COLO668 (cell line): ENCODE data around the gene ARFGAP3.
A peak's percentile ranks its signal among the peaks of the same experiment; 100 is the strongest.

ENCODE experiments used
- DNase-seq: peaks from one replicate; lab custom pipeline; 2025; ENCODE audit not compliant: unreplicated experiment; lab: John Stamatoyannopoulos, UW

ARFGAP3 gene

DNA sequence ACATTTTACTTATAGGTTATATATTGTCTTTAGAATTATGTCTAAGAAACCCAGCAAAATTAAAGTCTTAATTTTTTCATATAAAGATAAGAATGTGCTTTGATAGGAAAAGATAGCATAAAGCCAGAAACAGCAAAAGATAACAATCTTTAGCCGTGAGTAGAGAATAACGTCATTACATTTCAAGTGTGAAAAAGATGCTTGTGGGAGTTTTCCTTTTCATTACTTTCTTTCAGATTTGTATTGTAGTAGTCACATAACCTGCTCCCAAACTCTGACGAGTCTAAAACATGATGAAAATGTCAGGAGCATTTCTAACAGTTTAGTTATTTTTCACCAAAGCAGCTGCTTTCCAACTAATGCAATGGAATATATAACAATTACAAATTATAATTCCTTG is 31.3 kb downstream of the ARFGAP3 start:
- DNase-seq: no peak

DNA sequence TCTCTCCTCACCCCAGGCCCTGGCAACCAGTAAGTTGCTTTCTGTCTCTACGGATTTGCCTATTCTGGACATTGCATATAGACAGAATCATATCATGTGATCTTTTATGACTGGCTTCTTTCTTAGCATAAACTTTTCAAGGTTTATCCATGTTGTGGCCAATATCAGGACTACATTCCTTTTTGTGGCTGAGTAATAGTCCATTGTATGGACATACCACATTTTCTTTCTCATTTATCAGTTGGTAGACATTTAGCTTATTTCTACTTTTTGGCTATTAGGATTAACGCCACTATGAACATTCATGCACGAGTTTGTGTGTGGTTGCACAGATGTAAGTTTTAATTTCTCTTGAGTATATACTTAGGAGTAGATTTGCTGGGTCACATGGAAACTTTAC is 35.7 kb downstream of the ARFGAP3 start:
- no peak for DNase-seq

DNA sequence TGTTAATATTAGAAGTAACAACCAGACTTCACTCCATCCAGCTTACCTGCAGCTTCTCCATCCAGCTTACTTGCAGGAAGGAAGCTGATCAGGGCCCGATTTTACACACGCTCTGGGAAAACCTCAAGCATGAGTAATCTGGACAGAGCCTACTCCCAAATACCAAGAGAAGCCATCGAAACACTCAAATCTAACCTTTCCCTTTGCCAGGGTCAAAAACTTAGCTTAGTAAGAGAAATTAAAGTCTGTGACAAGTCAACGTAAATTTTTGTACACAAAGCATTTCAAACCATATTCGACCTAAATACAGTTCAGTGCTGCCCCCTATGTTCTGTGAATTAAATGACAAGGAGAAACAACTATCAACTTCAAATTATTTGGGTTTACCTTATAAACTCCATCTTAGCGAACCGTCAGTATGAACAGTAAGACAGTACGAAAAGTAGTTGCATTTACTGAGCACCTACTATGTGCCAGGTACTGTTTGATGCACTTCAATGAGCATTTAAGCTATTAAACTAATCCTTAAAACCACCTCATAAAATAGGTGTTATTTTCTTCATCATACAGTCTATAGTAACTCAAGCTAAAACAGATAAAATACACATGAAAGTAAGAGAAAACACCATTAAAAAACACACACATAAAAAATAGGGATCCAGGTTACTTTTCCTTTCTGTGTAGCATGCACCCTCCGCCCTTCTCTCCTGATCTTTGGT is 36.9 kb downstream of the ARFGAP3 start:
- no peak for DNase-seq

DNA sequence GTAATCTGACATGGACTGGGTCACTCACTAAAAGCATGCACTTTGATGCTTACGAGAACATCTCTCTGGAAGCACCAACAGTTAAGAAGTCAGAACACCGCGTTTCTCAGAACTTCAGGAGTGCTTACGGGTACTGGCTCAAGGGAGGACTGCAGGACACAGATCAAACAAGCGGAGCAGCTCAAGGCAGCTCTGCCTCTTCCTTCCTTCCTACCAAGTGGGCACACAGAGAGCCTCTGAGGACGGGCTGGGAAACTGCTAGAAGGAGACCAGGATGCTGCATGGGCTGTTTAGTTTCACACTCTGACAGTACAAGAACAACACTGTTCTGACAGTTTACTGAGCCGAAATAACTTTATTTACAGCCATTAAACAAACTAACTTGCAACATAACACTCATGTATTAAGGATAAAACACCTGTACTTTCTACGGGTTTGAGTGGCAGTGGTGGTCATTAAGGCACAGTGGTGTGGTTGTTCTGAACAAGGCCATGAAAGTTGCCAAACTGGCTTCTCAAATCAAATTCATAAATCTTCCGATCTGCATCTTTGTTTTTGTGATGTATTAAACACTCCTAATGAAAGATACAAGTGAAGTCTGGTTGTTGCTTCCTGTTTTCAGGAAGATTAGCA is 37.5 kb downstream of the ARFGAP3 start:
- DNase-seq: no peak

- DNase-seq: no peak
Observed at GRCh38 chr22:42817556-42817955, 39.5 kb downstream of the ARFGAP3 start.

DNA sequence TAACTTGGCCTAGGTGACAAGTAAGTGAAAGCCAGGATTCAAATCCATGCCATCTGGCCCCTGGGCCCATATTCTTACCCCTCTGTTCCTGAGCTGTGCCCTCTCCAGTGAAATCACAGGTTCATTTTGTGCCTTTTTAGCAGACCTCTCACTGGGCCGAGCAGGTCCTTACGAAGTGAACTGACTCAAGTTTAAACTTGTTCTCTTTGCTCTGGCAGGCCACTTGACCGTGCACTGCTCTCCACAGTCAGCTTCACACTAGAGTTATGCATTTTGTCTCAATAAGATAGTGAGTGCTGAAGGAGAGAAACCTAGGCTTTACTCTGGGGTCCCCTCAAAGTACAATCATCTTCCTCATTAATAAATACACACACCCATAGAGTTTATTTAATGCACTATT is 40.7 kb downstream of the ARFGAP3 start:
- DNase-seq: no peak

DNA sequence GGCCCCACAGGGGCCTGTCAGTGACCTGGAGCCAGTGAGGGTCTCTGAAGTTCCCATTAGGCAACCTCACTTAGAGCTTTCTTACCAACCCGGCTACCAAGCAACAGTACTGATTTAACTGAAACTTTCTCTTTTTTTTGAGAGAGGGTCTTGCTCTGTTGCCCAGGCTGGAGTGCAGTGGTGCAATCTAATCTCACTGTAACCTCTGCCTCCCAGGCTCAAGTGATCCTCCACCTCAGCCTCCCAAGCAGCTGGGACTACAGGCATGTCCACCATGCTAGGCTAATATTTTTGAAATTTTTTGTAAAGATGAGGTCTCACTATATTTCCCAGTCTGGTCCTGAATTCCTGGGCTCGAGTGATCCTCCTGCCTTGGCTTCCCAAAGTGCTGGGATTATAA is 42.5 kb downstream of the ARFGAP3 start:
- DNase-seq: no peak

DNA sequence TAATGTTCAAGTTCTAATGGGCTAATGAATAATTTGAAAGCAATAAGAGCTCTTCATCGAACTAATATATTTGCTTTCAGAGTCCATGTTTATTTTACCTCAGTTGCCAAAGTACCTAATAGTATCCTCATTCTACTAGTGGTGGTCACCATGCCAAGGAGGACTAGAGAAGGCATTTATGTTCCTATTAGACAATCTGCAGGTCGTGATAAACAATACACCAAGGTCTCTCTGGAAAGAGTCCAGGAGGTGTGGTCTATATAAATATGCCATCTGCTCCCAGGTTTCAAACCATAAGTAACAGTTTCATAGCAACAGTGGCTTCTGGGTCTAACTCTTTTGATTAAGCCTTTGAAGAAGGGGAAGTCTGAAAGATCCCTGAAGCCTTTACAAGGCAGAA is 42.9 kb downstream of the ARFGAP3 start:
- DNase-seq: peak; percentile 12

DNA sequence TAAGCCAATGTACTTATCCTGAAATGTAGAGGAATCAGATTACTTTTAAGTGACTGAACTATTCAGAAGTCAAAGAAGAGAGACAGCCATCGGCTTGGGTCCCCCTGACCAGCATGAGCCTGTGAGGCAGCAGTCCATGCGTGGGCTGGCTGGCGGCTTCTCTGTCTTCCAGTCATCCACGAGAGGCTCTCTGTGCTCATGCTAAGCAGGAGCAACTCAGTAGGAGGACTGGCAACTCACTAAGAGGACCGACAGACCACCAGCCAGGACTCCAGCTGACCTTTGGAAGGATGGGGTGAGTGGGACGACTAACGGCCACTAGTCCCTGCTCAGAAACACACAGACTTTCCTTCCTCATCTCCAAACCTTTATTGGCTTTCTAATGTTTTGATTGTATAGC is 43.6 kb downstream of the ARFGAP3 start:
- no peak for DNase-seq

- peak; percentile 31 for DNase-seq
Observed at GRCh38 chr22:42811459-42811858, 45.6 kb downstream of the ARFGAP3 start.

DNA sequence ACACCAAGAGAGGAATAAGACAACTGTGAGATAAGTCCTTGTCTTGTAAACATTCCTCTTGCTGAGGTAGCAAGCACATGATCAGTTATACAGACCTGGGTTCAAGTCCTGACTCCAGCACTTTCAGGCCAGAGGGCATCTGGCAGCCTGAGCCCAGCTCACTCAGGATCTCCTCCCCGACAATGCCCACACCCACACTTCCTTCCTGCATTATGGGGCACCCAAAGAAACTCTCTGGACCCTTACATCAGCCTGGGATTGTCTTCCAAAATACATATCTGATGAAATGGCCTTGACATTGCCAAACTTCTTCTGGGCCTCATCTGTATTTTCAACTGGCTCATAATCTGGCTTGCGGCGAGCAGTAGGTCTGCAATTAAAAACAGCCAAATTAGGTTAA is 48.6 kb downstream of the ARFGAP3 start:
- DNase-seq: no peak

GRCh38 chr22:42807185-42807584 is 49.9 kb downstream of the ARFGAP3 start:
- DNase-seq: no peak

DNA sequence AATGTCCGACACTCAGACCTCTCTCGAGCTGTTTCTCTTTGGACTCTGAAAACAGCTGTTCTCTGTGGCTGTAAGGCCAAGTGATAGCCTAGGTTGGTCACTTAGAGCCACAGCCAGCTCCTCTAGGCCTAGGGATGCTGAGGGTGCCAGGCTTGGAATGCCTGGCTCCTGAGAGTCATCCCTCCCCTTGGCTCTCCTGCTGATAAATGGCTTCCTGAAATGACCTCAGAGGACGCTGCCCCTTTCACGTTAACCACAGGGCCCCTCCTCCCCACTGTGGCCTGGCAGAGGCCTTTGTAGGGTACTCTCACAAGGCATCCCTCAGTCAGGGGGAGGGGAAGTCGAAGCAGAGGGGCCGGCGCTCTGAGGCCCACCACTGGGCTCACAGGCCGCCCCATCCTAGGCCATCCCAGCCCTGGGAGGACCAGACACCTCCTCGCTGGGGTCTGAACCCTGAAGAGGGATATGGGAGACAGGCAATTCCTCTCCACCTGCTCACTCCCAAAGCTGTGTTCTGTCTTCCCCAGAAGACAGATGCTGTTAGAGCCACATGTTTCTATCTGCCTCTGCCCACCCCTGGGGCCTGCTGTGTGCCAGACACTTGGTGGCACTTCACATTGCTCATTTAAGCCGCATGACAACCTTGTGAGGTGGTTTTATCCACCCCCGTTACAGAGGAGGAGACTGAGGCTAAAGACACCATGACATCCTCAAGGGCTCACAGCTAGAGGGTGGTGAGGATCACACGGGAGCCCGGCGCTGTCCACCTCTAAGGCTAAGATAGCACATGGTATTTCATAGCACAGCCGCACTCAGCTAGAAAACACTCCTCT is 50.9 kb downstream of the ARFGAP3 start:
- DNase-seq: peak; percentile 52

DNA sequence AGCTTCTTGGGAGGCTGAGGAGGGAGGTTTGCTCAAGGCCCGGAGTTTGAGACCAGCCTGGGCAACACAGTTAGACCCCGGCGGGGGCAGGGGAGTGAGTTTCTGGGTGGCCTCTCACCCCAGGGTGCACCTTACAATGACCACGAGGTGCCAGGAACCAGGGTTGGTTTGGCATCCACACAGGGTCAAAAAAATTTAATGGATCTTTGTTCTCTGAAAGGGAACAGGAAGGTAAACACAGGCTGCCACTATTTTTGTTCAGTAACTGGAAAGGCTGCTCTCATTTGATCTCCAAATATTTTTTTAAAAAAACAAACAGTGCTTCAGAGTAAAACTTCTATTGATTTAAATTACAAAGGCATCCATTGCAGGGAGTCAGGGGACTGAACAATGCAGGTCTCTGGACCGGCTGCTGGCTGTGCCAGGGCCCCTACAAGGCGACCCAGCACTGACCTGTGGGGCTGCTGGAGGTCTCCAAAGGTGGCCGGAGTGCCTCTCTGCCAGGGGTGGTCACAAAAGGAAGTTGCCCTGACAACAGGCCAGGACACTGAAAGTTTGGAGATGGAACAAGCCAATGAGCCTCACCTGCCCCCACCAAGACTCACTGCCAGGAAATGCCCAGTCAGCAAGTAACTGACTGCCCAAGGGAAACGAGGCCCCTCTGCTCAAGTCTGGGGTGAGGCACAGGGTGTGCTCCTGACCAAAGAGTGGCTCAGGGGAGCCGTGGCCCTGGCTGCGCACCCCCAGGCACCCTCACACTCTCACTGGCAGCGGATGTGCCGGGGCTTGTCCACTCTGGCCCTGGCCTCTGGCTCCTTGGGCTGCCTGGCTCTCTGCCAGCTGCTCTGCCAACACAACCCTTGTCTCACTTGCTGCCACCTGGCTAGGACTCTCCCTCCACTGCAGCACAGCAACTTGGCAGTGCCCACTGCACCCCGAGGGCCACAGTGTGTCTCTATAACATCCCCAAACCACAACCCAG is 51.8 kb downstream of the ARFGAP3 start:
- DNase-seq: peak; percentile 67

GRCh38 chr22:42803389-42803788 is 53.7 kb downstream of the ARFGAP3 start:
- peak; percentile 77 for DNase-seq

DNA sequence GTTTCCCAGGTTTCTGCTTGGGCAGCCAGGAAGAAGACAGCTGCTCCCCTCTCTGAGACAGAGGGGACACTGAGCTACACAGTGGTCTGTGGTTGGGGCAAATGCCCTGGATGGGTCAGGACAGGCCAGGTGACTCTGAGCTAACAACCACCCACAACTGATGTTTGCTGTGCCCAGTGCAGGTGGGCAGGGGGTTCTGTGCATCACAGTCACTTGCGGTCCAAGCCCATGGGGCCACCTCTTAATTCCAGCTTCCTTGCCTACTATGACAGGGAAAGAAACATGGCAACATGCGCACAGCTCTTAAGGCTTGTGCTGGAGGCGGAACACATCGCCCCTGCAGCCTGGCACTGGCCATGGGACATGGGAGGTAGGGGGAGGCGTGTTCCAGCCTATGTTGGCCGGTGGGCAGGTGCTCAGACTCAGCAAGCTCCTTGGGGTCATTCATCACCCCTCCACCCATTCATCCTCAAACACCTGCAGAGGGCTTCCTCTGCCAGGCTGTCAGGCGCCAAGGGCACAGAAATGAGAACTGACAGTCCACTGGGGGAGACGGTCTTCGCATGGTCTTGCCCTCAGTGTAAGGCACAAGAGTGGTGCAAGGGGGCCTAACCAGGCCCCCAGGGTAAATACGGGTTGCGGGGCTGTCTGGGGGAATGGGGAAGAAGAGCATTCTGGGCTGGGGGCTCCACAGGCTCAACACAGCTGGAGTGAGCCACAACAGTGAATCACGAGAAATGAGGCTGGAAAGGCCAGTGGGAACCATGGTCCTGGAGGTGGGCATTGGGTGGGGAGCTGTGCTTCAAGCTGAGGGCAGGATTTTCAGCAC is 55.6 kb downstream of the ARFGAP3 start:
- DNase-seq: peak; percentile 61

DNA sequence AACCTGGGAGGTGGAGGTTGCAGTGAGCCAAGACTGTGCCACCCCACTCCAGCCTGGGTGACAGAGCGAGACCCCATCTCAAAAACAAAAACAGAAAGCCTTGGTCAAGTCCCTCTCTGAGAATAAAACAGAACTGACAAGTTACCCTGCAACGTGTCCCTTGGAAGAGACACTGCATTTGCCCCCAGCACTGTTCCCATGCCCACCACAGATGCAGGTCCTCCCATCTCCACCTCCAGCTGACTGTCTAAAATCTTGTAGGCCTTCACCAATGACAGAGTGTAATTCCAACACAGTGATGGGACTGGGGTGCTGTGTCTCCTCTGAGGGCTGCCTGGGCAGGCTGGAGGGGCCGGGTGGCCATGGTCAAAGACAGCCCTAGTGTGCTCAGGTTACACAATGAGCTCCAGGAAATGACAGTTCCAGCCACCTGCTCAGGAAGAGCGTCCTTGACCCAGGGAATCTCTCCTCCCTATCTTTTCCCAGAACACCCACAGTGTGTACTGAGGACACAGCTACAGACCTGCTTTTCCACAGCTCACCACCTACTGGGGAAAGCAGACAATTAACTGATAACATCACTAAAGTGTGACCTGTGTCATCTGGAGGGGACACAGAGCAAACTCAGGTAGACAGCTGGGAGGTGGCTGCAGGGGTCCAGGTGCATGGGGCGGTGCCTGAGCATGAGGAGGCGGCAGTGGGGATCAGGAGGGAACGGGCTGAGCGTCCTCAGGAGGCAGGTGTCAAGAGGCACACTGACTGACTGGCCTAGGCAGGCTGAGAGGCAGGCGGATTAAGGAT is 56.4 kb downstream of the ARFGAP3 start:
- peak; percentile 95 for DNase-seq

DNA sequence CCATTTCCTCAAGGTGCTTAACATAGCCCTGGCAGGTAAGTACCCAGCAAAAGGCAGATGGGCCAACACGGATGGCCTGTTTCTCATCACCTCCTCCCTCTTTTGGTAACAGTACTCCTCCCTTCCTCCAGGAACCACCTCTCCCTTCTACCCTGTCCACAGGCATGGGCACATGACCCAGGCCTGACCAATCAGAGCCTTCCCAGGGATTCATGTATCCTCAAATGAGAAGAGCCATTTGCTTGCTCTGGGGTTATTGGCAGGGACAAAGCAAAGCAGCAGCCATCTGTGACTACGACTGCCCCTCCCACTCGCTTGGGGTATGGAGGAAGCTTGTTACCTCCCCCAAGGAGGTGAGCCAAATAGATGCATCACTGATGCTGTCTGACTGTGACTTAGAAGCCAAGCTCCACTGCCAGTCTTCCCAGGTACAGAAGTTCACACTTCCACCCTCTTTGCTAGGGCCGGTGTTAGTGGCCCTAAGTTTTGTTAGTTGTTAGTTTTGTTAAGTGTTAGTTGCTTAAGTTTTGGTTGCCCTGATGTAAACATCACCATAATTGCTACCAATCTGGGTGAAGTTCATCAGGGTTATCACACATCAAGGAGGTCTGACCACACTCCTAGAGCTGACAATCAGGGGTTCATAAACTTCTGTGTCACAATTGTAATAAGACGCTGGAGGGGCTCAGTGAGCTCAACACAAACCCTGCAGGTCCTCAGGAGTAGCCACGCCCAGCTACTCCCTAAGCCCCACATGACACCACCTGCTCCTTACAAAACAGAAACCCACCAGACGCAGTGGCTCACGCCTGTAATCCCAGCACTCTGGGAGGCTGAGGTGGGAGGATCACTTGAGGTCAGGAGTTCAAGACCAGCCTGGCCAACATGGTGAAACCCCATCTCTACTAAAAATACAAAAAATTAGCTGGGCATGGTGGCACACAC is 57.3 kb downstream of the ARFGAP3 start:
- DNase-seq: no peak
